ENCODE results near the gene PDE4DIP.
"Not testable (repeated sequence)": the region's sequence is repeated elsewhere in the genome, so short reads cannot be mapped to it uniquely, and the experiment has no call there.

PDE4DIP gene

DNA sequence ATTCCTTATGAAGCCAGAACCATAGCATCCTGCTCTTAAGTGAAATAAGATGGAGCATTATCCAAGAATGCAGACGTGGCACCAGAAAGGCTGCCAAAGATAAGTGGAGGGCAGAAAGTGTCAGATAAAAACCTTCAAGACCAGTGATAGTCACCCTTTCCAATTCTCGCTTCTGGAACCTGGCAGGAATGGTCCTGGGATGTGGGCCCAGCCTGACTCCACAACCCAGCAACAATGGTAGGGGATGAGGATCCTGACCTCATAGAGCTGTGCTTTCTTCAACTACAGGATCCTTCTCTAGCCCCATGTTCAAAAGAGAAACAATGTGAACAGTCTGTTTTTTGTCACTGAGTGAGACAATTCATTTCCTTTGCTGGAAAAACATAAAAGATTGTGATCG is 145.2 kb downstream of the PDE4DIP start:
- DNase-seq = not testable (repeated sequence)

DNA sequence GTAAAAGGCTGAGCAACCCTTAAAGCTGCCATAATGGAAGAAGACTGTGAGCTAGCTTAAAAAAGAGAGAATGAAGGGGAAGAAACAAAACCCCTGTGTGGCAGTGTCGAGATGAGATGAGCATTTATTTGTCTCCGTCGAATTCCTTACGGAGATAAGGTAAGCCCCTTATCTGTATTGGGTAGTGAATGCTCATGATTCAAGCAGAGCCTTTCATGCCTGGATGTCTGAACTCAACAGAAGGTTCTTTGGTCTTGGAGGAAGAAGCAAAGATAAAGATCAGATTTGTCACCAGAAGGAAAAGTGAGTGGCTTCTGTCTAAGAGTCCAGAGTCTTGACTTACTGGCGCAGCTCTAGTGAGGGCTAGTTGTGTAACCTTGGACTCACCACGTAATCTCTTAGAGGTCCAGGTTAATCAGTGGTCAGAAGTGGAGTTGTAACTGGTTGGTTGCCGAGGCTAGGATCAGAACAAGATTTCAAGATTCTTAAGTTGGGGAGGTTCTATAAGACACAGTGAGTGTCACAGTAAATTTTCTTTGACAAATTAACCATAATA is 146.1 kb downstream of the PDE4DIP start:
- DNase-seq = not testable (repeated sequence)

DNA sequence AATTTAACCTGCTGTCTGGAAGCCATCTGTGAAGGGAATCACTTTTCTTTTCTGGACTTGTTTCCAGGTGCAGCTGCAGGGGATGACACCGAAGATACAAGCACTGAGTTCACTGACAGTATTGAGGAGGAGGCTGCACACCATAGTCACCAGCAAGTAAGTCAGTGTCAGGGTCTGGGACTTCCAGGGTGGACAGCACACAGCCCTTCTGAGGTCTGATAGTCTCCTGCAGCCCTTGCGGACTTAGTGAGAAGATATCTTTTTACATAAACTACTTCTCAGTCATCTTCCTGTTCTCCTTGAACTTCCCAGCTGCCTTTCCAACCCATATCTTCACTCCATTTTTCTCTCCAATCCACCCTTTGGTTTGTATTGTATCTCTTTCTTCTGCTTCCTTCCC is 147.6 kb downstream of the PDE4DIP start:
- DNase-seq = not testable (repeated sequence)

DNA sequence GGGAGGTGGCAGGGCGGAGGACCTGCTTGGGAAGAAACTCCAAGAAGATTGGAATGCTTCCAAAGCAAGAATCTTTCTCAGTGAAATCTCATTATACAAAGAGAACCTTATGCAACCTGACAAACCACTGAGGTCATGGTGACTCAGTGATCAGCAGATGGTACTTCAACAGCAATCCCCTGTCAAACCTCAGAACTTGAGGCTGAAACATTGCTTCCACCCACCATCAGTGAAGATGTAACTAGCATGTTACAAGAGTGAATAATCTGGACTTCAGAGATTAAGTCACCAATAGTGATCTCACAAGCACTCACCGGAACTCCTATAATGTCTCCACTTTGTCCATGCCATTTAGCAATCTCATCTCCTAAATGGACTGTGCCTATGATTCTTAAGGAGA is 148.1 kb downstream of the PDE4DIP start:
- DNase-seq = not testable (repeated sequence)

DNA sequence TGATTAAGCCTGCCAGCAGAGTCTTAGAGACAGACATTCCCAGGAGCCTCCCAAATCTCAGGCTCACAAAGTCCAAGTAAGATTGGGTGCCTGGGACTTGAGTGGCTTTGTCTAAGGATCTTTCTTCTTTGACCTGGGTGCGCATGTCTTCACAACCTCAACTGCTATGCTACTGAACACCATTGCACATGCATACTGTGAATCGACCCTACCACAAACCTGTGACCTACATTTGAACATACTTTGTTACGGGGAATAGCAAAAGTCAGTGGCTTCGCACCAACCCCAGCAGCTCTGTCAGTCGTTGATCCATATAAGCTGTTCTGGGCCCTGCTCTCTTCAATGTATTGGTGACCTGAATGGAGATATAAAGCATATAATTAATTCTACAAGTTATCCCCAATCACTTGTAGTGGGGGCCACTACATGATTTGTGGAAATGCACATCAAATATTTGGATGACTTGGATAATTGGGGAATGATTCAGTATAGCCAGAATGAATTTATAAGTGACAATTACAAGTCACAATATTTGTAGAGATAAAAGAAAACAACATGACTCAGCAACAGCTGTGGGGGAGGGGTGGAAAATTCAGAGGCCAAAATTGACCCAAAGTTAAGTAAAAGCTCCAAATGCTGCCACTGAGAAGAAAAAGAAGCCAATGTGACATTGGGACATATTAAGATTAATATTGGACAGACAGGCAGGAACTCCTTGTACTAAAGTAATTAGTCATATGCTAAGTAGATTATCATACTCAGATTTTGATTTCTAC is 152.4 kb downstream of the PDE4DIP start:
- DNase-seq = not testable (repeated sequence)

DNA sequence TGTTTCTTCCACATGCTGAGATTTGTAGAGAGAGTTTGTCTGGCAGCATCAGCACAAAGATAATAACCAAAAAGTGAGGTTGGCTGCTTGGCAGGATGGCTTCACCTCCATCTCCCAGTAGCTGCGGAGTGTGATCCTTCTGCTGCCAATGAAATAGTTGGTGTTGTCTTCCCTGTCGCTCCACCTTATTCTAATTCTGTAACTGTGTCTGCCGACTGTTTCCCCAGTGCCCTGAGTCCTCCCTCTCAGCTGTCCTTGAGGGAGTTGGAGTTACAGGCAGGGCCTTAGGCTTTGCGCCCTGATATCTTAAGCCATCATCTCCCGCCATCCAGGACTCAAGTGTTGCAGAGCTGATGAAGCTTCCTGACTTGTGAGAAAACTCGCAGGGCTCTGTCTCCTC is 153.2 kb downstream of the PDE4DIP start:
- not testable (repeated sequence) for DNase-seq

DNA sequence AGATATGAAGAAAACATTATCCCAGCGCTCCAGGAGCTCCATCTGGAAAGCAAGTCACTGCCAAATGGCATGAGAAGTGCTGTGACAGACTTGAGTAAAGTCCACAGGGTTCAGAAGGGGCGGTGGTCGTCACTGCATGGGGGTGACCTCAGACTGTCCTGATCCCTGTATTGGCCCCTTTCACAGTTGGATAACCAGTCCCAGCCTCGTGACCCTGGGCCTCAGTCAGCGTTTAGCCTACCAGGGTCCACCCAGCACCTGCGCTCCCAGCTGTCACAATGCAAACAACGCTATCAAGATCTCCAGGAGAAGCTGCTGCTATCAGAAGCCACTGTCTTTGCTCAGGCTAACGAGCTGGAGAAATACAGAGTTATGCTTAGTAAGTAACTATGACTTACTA is 158.4 kb downstream of the PDE4DIP start:
- not testable (repeated sequence) for DNase-seq

DNA sequence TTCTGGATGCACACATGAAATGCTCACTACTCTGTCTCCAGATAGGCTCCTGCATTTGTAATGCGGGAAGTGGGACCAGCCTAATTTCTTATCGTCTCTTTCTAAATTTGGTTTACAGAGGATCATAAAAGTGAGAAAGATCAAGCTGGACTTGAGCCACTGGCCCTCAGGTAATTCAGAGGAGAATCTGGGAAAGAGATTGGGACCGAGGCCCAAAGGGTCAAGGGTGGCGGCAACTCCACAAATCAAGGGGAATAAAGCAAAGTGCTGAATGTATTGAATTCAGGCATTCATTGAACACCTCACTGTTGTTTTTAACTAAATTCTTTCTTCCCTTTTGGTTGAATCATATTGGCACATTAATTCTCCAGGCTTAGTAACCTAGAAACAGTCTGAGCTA is 164.1 kb downstream of the PDE4DIP start:
- DNase-seq = not testable (repeated sequence)

DNA sequence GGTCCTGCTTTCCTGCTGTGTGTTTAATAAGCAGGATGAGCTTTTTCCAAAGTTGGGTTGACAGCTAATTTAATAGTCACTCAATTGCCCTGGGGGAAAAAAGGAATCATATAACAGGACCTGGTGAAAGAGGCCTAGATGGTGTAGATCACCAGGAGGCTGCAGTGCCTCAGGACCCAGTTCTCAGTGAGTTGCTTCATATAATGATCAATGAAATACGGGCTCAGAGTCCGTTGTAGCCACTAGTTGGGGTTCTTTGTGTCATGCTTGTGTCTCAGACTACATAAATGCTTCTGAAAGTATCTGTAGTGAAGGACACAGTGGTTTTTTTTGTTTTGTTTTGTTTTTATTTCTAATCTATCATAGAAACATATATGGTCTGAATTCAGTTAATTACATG is 164.5 kb downstream of the PDE4DIP start:
- not testable (repeated sequence) for DNase-seq

DNA sequence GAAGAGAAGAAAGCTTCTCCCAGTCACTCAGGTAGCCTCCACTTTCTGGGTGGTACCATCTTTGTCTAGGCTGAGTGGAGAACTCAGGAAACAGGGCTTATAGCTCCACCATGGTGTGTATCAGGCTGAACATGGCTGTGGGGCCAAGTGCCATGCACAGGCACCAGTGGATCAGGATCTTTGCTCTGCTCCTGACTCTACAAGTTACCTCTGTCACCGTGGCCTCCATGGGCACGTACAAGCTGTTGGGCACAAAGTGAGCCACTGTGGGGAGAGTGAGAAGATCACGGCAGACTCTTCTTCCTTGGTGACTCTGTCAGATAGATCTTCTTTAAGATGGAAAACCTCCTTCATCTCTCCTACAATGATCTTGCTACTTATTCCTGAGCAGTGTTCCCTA is 165.5 kb downstream of the PDE4DIP start:
- not testable (repeated sequence) for DNase-seq

DNA sequence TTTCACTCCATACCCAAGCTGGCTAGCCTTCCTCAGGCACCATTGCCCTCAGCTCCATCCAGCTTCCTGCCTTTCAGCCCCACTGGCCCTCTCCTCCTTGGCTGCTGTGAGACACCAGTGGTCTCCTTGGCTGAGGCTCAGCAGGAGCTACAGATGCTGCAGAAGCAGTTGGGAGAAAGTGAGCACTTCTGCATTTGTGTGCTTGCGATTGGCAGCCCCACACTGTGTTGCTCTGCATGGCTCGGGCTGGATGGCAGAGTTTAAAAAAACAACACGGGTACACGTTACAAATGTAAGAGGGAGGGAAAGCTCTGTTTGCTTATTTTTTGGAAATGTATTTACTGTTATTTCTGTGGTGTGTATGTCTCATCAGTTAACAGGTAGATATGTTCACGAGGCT is 168.4 kb downstream of the PDE4DIP start:
- DNase-seq = not testable (repeated sequence)

DNA sequence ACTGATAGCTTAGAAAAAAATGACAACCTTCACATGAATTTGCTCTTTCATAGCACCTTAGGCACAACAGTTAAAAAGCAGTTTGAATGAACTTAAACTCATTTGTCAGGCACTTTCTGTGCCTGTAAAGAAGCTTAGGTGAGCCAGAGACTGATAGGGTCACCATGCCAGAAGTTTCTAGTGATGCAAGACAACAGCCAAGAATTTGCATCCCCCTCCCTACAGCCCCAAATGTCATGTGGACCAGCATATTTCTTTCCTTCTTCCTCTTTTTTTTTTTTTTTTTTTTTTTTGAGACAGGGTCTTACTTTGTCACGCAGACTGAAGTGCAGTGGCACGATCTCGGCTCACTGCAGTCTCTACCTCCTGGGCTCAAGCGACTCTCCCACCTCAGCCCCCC is 169.3 kb downstream of the PDE4DIP start:
- not testable (repeated sequence) for DNase-seq

DNA sequence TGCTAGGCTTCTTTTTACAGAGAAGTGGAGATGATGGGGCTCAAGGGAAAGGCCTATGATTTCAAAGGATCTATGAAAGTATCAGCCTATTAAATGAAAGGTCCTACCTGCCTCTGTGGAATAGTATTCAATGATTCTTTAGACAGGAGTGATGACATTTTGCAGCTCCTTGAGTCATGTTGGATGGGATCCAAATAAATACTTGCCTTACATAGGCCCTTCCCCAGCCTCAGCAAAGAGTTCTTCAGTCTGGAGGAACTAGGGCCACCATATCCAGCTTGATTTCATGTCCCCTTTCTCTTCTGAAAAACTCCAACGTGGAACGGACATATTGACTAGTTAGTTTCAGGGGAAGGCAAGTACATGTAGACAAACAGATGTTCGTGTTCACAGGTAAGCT is 171.3 kb downstream of the PDE4DIP start:
- not testable (repeated sequence) for DNase-seq

DNA sequence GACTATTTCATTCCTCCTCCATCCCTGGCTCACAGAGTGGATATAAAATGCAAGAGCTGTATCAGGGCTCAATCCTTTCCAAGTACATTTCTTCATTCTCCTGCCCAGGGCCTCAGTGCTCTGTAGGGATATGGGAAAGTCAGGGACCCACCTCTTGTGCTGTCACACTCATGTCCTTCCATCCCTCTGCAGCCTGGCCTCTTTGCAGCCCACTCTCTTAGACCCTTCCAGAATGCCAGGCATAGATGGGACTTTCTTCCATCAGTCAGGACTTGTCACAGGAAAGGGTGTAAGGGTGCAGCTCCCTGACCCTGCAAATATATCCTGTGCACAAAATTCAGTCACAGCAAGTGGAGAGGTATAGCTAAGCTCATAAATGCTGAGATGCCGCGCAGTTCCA is 172.4 kb downstream of the PDE4DIP start:
- not testable (repeated sequence) for DNase-seq

DNA sequence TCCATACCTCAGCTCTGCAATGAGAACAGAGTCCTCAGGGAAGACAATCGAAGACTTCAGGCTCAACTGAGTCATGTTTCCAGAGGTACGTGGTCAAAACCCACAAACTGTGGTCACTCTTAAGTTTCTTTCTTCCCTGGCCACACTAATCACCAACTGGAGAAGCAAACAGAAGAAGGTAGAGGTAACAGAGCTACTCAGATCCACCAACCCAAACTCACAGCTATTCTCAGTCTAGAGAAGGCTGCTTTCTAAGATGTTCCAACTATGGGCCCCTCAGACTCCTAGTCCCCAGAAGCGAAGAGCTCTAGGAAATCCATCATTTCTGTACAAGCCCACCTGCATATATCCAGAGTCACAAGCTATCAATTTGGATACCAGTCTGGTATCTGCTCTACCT is 174.3 kb downstream of the PDE4DIP start:
- DNase-seq = not testable (repeated sequence)

DNA sequence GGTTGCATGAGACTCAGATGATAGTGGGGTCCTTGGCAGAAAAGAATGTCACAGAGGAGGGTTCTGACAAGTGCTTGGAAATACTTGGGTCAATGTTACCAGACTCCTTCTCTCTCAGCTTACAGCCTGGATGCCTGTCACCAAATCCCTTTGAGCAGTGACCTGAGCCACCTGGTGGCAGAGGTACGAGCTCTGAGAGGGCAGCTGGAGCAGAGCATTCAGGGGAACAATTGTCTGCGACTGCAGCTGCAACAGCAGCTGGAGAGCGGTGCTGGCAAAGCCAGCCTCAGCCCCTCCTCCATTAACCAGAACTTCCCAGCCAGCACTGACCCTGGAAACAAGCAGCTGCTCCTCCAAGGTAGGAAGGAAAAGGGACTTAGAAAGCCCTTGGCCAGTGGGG is 180.1 kb downstream of the PDE4DIP start:
- not testable (repeated sequence) for DNase-seq

DNA sequence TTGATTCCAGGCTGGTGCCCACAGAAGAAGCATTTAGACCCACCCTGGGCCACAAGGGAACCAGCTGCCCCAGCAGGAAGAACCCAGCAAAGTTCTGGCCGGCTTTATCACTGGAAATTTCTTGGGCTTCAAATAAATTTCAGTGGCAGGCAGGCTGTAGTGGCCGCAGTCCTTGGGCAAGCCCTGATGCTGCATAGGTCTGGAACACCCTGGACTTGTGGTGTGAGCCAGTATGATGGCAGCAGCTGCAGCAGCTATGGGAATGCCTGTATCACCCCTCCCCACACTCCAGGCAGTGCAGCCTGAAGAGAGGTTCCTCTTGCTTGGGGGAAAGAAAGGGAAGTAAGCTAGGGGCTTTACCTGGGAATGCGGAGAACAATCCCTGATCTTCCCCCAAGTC is 189.7 kb downstream of the PDE4DIP start:
- DNase-seq = not testable (repeated sequence)

DNA sequence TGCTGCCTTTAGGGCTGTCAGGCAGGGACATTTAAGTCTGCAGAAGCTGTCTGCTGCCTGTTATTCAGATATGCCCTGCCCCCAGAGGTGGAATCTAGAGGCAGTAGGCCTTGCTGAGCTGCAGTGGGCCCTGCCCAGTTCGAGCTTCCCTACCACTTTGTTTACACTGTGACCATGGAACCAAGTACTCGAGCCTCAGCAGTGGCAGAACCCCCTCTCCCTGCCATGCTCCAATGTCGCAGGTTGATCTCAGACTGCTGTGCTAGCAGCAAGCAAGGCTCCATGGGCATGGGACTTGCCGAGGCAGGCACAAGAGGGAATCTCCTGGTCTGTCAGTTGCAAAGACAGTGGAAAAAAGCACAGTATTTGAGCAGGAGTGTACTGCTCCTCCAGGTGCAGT is 198.8 kb downstream of the PDE4DIP start:
- DNase-seq = not testable (repeated sequence)

DNA sequence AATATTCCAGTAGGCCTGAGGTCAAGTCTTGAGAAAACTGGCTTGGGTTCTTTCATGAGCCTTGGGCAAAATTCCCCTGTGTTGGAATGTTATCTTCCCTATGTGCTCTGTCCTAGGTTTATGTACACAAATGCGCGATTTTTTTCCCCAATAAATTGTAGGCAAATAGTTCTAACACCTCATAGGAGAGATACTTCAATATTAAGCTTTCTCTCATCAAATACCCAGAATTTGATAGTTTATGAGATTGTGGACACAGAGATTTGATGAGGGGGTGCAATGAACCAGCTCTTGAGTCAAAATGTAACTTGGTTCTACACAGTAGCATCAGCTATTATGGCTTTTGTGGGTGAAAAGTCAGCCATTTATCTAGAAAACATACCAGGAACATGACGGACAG is 220.4 kb downstream of the PDE4DIP start:
- DNase-seq = not testable (repeated sequence)

DNA sequence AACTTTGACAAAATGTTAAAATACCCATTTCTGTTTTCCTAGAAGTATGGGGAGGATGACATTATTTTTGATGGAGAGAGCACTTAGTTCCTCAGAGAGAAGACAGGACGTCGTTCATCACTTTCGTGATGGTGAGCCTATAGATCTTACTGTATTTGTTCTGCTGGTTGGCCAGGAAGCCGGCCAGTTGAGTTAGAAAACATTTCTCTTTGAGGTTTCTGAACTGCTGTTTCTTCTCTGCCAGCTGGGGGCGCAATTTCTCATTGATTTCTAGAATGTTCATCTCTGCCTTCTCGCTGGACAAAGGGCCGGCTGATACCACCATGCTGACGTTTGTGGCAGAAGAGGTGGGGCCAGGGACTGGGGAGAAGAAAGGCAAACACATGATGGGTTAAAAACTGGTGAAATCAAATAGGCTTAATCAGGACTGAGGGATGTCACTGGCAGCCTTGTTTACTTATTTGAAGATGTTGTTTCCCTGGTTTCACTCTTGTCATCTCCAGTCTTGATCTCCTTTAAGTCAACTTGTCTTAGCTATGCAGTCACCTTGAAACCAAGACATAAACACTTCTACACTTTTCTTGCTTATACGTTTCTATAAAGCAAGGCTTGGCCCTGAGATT is 231.4 kb downstream of the PDE4DIP start:
- not testable (repeated sequence) for DNase-seq
